LNCAP (cell line): Measurements from ENCODE around the gene PAPSS2.

Source experiments
- CTCF ChIP-seq: fragments of 450-650 bp; IDR thresholded peaks from 2 replicates; pipeline ENCODE4 v1.5.1; 2017; ENCODE audit warnings: mild to moderate bottlenecking

Gene PAPSS2

GRCh38 chr10:87659571-87660483 lies at the start of gene PAPSS2:
PAPSS2 (plus strand) TSS chr10:87659878; CDS start chr10:87659982, 104 bp downstream.
- no peak for TF ChIP-seq CTCF

- no peak for TF ChIP-seq CTCF
Observed at GRCh38 chr10:87612115-87612514, 47.6 kb upstream of the PAPSS2 start.

- no peak for TF ChIP-seq CTCF
Observed at GRCh38 chr10:87613751-87614150, 45.9 kb upstream of the PAPSS2 start.

GRCh38 chr10:87615856-87616255 lies 43.8 kb upstream of the PAPSS2 start:
- TF ChIP-seq CTCF = no peak

GRCh38 chr10:87617503-87617902 lies 42.2 kb upstream of the PAPSS2 start:
- no peak for TF ChIP-seq CTCF

- no peak for TF ChIP-seq CTCF
Observed at GRCh38 chr10:87618566-87619423, 40.9 kb upstream of the PAPSS2 start.

- TF ChIP-seq CTCF = no peak
Observed at GRCh38 chr10:87619705-87620104, 40.0 kb upstream of the PAPSS2 start.
